Esophagus muscularis mucosa (tissue), 4 donors: ENCODE measurements around the gene ZNF660. TPM values are rescaled to one million over a fixed set of nuclear protein-coding genes. Genes with fewer than 3 reads are reported as not detected.

Experiments
- DNase-seq: peaks from one replicate; pipeline ENCODE4 v3.0.0-alpha.2; 2017; ENCODE audit errors: extremely low spot score
- H3K27ac ChIP-seq, 4 donors: fragments of 200-600 bp; sonication (generic); replicated peaks in 1 of 4; 1 replicate in 3 of 4; 2 replicates in 1 of 4; pipeline ENCODE4 v1.5.1; 2016 to 2019; ENCODE audit warnings: mild to moderate bottlenecking in 1 of 4
- H3K27me3 ChIP-seq, 4 donors: fragments of 200-600 bp; sonication (generic); one replicate each; pipeline versions ENCODE4 v1.5.1 to v1.6.0; 2016 to 2019
- H3K36me3 ChIP-seq, 4 donors: fragments of 200-600 bp; sonication (generic); one replicate each; pipeline ENCODE4 v1.5.1; 2016 to 2019
- H3K4me1 ChIP-seq, 4 donors: fragments of 200-600 bp; sonication (generic); one replicate each; pipeline ENCODE4 v1.5.1; 2016 to 2019
- H3K4me3 ChIP-seq, 4 donors: fragments of 200-600 bp; sonication (generic); 1 replicate in 2 of 4; 2 replicates in 2 of 4; pipeline ENCODE4 v1.5.1; 2016 to 2019; ENCODE audit warnings: mild to moderate bottlenecking in 4 of 4, moderate library complexity in 1 of 4
- H3K9me3 ChIP-seq, 4 donors: fragments of 200-600 bp; sonication (generic); 1 replicate in 3 of 4; 2 replicates in 1 of 4; pipeline ENCODE4 v1.5.1; 2016 to 2019
- CTCF ChIP-seq, 3 experiments: fragments of 200-600 bp in 2 of 3; fragments of 450-650 bp in 1 of 3; sonication (generic) in 2 of 3; IDR thresholded peaks; one replicate each; pipeline ENCODE4 v1.5.1; 2017 to 2019; ENCODE audit warnings: antibody characterized with exemption in 3 of 3, mild to moderate bottlenecking in 2 of 3, moderate library complexity in 1 of 3
- EP300 ChIP-seq: sonication (generic); formaldehyde crosslinking; IDR thresholded peaks from one replicate; pipeline ENCODE4 v1.6.1; 2017; ENCODE audit warnings: antibody characterized with exemption
- POLR2A ChIP-seq: fragments of 450-650 bp; IDR thresholded peaks from one replicate; pipeline ENCODE4 v1.6.1; 2017; ENCODE audit warnings: antibody characterized with exemption, moderate library complexity, mild to moderate bottlenecking, low read depth
- POLR2AphosphoS5 ChIP-seq, 2 donors: sonication (generic); formaldehyde crosslinking; IDR thresholded peaks; one replicate each; pipeline ENCODE4 v1.6.1; 2017; ENCODE audit warnings: antibody characterized with exemption in 2 of 2
- WGBS: methylation state at CpG from one replicate; pipeline ENCODE4 v1.1.5; 2018; 5-methylcytosine and 5-hydroxymethylcytosine counted together
- intact Hi-C: fragments of 100-400 bp; cut with DNase I; formaldehyde crosslinking; loops from one replicate; pipeline ENCODE4 v1.15.1; 2023
- total RNA-seq, 4 donors: library from RNA; depleted of rRNA; stranded (reverse); fragments of >200 nt; gene quantifications; one replicate each; pipeline versions ENCODE4 v1.1.0 to v1.2.1, GENCODE V29; 2016

Gene ZNF660
- total RNA-seq, 4 donors from 2014 or later, result 2.1 to 2.9 (median 2.6) TPM

DNA sequence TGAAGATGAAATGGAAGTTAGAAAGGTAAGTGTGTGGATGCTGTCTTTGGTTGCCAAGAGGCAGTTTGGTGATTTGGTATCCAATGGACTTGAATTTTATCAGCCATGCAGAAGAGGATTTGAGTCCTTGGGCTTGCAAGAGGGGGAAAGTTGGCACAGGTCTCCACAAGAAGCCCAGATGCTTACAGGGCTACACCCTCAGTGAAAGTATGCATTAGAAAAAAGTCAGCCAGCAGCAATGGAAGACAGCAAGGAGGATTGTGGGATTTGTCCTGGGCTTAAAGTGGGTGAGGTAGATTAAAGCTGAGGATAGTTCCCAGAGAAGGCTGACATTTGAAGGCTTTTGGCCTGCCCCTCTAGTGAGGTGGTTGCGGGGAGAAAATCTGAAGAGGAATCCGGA is 17.0 kb downstream of the ZNF660 start:
- Histone ChIP-seq H3K36me3 (peaks cover 0 to 24% (median 3%) of the 10 kb centered on the region in 4 donors), H3K4me1 (no peaks in the 10 kb centered on the region), H3K9me3 (peaks cover 0 to 8% (median 4%) of the 10 kb centered on the region in 4 donors), H3K27ac (no peak overlapping the region), H3K27me3 (no peaks in the 10 kb centered on the region), H3K4me3 (no peak overlapping the region)
- intact Hi-C loops, result no loop called here
- TF ChIP-seq CTCF (IDR thresholded peaks at IDR 0.05) (no peak), EP300 (no peak), POLR2AphosphoS5 (IDR thresholded peaks at IDR 0.05) (no peak), POLR2A (no peak)
- no peak for DNase-seq
- 100% methylated on average over 2 of the region's 2 CpGs for WGBS

DNA sequence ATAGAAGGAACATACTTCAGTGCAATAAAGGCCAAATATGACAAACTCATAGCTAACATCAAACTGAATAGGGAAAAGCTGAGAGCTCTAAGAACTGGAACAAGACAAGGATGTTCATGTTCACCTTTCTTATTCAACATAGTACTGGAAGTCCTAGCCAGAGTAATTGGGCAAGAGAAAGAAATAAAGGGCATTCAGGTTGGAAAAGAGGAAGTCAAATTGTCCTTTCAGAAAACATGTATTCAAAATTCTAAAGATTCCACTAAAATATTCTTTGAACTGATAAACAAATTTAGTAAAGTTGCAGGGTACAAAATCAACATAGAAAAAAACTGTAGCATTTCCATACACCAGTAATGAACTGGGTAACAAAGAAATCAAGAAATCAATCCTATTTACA is 27.9 kb downstream of the ZNF660 start:
- H3K27me3 ChIP-seq, result no peaks in the 10 kb centered on the region
- no peaks in the 10 kb centered on the region for H3K4me1 ChIP-seq
- no peak overlapping the region for H3K4me3 ChIP-seq
- DNase-seq, result no peak
- H3K27ac ChIP-seq, result no peak overlapping the region
- intact Hi-C loops, result no loop called here
- no peaks in the 10 kb centered on the region for H3K9me3 ChIP-seq
- TF ChIP-seq CTCF (IDR thresholded peaks at IDR 0.05) (no peak), POLR2AphosphoS5 (IDR thresholded peaks at IDR 0.05) (no peak), EP300 (no peak), POLR2A (no peak)
- no peaks in the 10 kb centered on the region for H3K36me3 ChIP-seq

- 0% methylated on average over 25 of the region's 47 CpGs for WGBS
- Histone ChIP-seq H3K4me1 (peaks cover 25 to 47% (median 41%) of the 10 kb centered on the region in 4 donors), H3K9me3 (no peaks in the 10 kb centered on the region), H3K36me3 (peaks cover 0 to 12% (median 10%) of the 10 kb centered on the region in 4 donors), H3K27ac (peak within 1 kb of the TSS; percentile 88 to 95 (median 90)), H3K4me3 (peak within 1 kb of the TSS; percentile 81 to 93 (median 82)), H3K27me3 (no peaks in the 10 kb centered on the region)
- no peak for TF ChIP-seq EP300
- peak; percentile 76 to 84 for TF ChIP-seq POLR2AphosphoS5 (IDR thresholded peaks at IDR 0.05)
- no peak for TF ChIP-seq POLR2A
- peak; percentile 21 to 39 (median 35) for TF ChIP-seq CTCF (IDR thresholded peaks at IDR 0.05)
- intact Hi-C loops, result no loop called here
- peak; percentile 95 for DNase-seq
Observed at GRCh38 chr3:44624749-44625480, 40.2 kb downstream of the ZNF660 start, which contains the start of gene ZNF197. ZNF197 (plus strand) TSS chr3:44625036; CDS start chr3:44629155, 4,119 bp downstream.

DNA sequence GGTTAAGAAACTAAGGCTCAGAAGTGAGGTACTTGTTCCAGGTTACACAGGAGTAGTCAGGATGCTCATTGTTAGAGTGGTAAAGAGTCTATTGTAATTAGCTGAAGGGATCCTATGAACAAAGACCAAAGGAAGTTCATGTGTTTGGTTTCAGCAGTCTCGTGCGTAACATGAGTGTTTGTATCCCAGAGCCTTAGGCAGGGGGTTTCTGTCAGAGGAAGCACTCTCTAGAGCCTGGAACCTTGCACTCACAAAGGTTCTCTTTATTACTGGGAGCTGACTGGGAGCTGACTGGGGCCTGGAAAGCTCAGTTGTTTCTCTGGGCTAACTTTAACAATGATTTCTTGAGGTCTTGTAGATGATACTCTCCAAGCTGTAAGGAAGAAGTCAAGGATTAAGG is 44.0 kb downstream of the ZNF660 start:
- no peak overlapping the region for H3K27ac ChIP-seq
- H3K9me3 ChIP-seq, result no peaks in the 10 kb centered on the region
- intact Hi-C loops, result no loop called here
- TF ChIP-seq EP300 (no peak), CTCF (IDR thresholded peaks at IDR 0.05) (no peak), POLR2A (no peak), POLR2AphosphoS5 (IDR thresholded peaks at IDR 0.05) (no peak)
- peaks cover 25 to 50% (median 39%) of the 10 kb centered on the region in 4 donors for H3K4me1 ChIP-seq
- H3K36me3 ChIP-seq, result peaks cover 15 to 47% (median 42%) of the 10 kb centered on the region in 4 donors
- no peak overlapping the region for H3K4me3 ChIP-seq
- 100% methylated on average over 2 of the region's 2 CpGs for WGBS
- DNase-seq, result no peak
- H3K27me3 ChIP-seq, result no peaks in the 10 kb centered on the region
